HUES48 (cell line): ENCODE results near the gene CX3CL1.

Experiments used
- H3K27ac ChIP-seq: one replicate; pipeline ENCODE4 v1.7.0; 2013; ENCODE audit warnings: low read depth, low read length, inconsistent platforms
- H3K27me3 ChIP-seq: 2 replicates; pipeline ENCODE4 v1.6.1; 2013; ENCODE audit warnings: mild to moderate bottlenecking, low read length; ENCODE audit not compliant: control insufficient read depth, insufficient read depth
- H3K36me3 ChIP-seq: 2 replicates; pipeline ENCODE4 v1.6.1; 2013; ENCODE audit warnings: low read length; ENCODE audit not compliant: control insufficient read depth, insufficient read depth
- H3K4me1 ChIP-seq: 2 replicates; pipeline ENCODE4 v1.6.1; 2013; ENCODE audit warnings: mild to moderate bottlenecking, low read length; ENCODE audit not compliant: control insufficient read depth, insufficient read depth
- H3K4me3 ChIP-seq: 2 replicates; pipeline ENCODE4 v1.5.1; 2013; ENCODE audit warnings: mild to moderate bottlenecking, low read depth, low read length
- H3K9ac ChIP-seq: 2 replicates; pipeline ENCODE4 v1.6.1; 2013; ENCODE audit warnings: mild to moderate bottlenecking, low read depth, low read length, moderate library complexity
- H3K9me3 ChIP-seq: 2 replicates; pipeline ENCODE4 v1.6.1; 2013; ENCODE audit warnings: low read length; ENCODE audit not compliant: control insufficient read depth, insufficient read depth

Gene CX3CL1

DNA sequence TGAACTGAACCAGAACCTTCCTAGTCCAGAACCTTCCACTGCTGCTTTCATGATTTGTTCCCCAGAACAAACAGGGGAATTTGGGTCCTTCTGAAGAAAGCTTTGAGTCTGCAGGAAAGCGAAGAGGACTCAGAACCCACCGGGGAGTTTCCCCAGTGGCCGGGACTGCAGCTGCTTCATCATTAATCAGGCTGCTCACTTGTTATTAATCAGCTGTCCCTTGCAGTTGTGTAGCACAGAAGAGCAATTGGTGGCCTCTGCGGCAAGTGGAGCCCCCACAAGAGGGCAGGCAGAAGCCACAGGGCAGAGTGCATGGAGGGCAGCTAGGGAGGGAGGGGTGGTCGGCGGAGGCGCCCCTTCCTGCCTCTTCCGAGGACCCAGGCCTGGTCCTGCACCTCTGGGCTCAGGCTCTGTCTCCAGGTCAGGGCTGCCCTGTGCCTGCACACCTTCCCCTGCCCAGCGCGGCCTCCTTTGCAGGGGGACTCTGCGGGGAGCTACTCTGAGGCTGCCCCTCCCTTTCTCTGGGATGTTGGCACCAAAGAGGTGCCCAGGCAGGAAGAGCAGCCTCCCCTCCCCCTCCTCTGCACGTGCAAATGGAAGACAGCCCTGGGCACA is 39.2 kb downstream of the CX3CL1 start:
- no peak overlapping the region for H3K4me3 ChIP-seq
- no peaks in the 10 kb centered on the region for H3K9me3 ChIP-seq
- no peaks in the 10 kb centered on the region for H3K4me1 ChIP-seq
- H3K27me3 ChIP-seq: no peaks in the 10 kb centered on the region
- no peak overlapping the region for H3K9ac ChIP-seq
- no peak overlapping the region for H3K27ac ChIP-seq
- no peaks in the 10 kb centered on the region for H3K36me3 ChIP-seq

DNA sequence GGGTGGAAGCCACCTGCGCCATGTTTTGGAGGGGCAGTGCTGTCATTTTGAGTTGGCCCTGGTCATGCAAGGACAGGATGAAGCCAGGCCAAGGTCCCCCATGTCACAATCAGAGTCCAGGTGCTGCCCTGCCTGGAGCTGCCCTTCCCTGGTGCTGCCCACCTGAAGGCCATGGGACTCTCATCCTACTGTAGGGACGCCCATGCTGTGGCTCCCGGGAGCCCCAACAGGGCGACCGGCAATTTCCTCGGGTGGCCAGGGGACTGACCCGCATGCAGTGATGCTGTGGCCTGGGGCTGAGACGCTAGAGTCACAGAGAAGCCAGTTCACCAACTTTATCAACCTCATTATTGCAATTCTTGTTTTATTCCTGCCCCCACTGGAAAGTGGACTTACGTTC is 40.3 kb downstream of the CX3CL1 start:
- no peak overlapping the region for H3K27ac ChIP-seq
- H3K4me1 ChIP-seq: no peaks in the 10 kb centered on the region
- H3K9ac ChIP-seq: no peak overlapping the region
- no peak overlapping the region for H3K4me3 ChIP-seq
- H3K9me3 ChIP-seq: no peaks in the 10 kb centered on the region
- no peaks in the 10 kb centered on the region for H3K36me3 ChIP-seq
- H3K27me3 ChIP-seq: no peaks in the 10 kb centered on the region

DNA sequence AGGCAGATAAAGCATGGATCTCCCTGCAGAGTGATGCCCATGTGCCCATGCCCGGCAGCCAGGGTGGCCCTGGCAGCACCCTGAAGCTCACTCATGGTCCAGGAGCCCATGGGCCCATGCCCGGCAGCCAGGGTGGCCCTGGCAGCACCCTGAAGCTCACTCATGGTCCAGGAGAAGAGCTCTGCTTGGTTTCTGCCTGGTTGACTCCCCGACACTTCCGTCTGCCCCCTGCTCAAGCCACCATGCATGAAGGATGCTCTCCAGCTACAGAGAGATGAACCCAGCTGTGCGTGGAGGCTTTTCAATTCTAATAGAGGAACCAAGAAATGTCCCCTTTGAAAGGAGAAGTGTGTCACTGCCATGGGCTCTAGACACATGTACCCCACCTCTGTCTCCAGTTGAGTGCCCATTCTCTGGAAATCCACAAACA is 41.0 kb downstream of the CX3CL1 start:
- Histone ChIP-seq H3K36me3 (no peaks in the 10 kb centered on the region), H3K27ac (no peak overlapping the region), H3K9ac (no peak overlapping the region), H3K9me3 (no peaks in the 10 kb centered on the region), H3K4me3 (no peak overlapping the region), H3K27me3 (no peaks in the 10 kb centered on the region), H3K4me1 (no peaks in the 10 kb centered on the region)

DNA sequence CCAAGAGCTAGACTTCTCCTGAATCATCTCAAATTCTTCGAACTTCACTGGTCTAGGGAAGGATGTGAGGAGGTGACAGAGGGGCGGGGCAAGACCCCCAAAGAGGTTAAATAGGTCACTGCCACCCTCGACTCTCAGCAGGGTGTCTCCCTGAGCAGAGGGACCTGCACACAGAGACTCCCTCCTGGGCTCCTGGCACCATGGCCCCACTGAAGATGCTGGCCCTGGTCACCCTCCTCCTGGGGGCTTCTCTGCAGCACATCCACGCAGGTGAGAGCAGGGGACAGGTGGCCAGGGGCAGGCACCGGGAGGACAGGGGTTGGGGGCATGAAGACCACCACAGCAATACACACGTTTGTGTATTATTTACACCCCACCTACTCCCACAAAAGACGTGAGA is 41.4 kb downstream of the CX3CL1 start:
- Histone ChIP-seq H3K9me3 (no peaks in the 10 kb centered on the region), H3K9ac (no peak overlapping the region), H3K36me3 (no peaks in the 10 kb centered on the region), H3K4me1 (no peaks in the 10 kb centered on the region), H3K27me3 (no peaks in the 10 kb centered on the region), H3K27ac (no peak overlapping the region), H3K4me3 (no peak overlapping the region)

DNA sequence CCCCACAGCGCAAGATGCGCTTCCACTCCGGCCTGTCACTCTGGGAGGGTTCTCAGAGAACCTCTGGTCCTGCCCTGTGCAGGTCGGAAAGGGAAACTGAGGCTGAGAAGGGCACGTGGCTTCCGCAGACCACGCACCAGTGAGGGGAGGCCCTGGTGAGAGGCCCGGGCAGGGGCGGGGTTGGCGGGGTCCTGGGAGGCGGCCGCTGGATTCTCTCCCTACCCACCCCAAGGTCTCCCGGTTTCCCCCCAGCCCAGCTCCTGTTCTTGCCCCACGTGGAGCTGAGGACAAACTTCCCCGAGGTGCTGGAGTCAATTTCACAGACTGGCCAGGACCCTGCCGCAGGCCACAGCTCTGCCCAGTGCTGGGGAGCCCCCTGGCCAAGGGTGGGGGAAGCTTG is 43.8 kb downstream of the CX3CL1 start:
- Histone ChIP-seq H3K4me1 (no peaks in the 10 kb centered on the region), H3K27ac (no peak overlapping the region), H3K27me3 (no peaks in the 10 kb centered on the region), H3K9me3 (no peaks in the 10 kb centered on the region), H3K36me3 (no peaks in the 10 kb centered on the region), H3K9ac (0 out of 2 replicates have a peak overlapping the region, but pooled peaks have one; percentile 53), H3K4me3 (no peak overlapping the region)

DNA sequence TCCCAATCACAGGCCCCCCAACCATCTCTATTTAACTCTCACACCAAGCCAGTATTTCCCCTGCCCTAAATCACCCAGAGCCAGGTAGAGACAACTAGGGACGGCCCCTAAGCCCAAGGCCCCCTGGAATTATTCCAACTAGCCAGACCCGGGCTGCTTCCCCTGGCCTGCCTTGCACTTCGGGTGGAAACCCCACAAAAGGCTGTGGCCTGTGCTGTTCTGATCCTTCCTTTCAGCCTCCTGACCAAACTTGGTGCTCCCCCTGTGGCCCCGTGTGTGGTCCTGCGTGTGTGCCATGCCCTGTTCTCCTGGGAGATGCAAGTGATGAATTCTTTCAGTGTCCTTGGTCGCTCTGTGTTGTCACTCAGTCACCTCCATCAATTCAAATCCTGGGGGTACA is 47.2 kb downstream of the CX3CL1 start:
- H3K4me3 ChIP-seq: no peak overlapping the region
- no peaks in the 10 kb centered on the region for H3K27me3 ChIP-seq
- no peaks in the 10 kb centered on the region for H3K9me3 ChIP-seq
- H3K9ac ChIP-seq: no peak overlapping the region
- H3K4me1 ChIP-seq: no peaks in the 10 kb centered on the region
- H3K36me3 ChIP-seq: no peaks in the 10 kb centered on the region
- no peak overlapping the region for H3K27ac ChIP-seq

DNA sequence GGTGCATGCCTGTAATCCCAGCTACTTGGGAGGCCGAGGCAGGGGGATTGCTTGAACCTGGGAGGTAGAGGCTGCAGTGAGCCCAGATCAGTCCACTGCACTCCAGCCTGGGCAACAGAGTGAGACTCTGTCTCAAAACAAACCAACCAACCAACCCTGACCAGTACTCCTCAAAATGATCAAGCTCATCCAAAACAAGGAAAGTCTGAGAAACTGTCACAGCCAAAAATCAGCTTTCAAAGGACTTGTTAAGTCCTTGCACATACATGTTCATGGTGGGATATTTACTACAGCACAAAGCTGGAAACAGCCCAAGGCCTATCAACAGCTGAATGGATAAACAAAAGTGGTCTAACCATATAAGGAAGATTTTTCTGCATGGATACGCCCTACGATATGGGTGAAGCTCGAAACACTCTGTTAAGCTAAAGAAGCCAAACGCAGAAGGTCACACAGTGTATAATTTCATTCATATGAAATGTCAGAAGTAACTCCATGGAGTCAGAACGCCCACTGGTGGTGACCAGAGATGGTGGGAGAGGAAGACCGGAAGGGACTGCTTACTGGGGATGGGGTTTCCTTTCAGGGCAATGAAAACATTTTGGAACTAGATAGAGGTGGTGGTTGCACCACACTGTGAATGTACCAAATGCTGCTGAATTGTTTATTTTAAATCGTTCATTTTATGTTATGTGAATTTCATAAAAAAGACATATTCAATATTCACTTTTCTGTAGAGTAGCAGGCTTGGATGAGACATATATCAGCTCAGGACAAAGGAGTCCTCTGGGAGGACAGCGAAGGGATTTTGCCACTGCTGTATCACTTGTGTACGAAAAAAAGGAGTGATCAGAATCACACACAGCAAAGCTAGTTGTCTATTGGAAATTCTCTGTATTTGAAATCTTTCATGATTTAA is 50.0 kb downstream of the CX3CL1 start:
- Histone ChIP-seq H3K9ac (no peak overlapping the region), H3K4me3 (no peak overlapping the region), H3K27me3 (no peaks in the 10 kb centered on the region), H3K27ac (no peak overlapping the region), H3K36me3 (0 out of 2 replicates have a peak, but pooled peaks cover 3% of the 10 kb centered on the region), H3K4me1 (no peaks in the 10 kb centered on the region), H3K9me3 (no peaks in the 10 kb centered on the region)

DNA sequence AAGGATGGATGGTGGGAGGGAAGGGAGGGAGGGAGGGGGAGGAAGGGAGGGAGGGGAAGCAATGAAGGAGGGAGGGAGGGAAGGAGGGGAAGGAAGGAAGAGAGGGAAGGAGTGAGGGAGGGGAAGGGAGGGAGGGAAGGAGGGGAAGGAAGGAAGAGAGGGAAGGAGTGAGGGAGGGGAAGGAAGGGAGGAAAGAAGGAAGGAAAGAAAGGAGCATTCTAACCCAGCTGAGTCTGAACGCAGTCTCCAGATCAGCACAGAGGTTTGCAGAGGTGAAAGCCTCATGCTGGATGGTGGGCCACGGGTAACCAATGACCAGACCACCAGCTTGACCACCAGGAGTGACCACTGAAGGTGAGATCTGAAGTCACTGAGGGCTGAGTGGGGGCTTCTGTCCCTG is 50.9 kb downstream of the CX3CL1 start:
- peaks cover 12% of the 10 kb centered on the region for H3K36me3 ChIP-seq
- H3K4me1 ChIP-seq: no peaks in the 10 kb centered on the region
- no peak overlapping the region for H3K4me3 ChIP-seq
- H3K9ac ChIP-seq: no peak overlapping the region
- H3K27ac ChIP-seq: no peak overlapping the region
- H3K27me3 ChIP-seq: no peaks in the 10 kb centered on the region
- no peaks in the 10 kb centered on the region for H3K9me3 ChIP-seq

DNA sequence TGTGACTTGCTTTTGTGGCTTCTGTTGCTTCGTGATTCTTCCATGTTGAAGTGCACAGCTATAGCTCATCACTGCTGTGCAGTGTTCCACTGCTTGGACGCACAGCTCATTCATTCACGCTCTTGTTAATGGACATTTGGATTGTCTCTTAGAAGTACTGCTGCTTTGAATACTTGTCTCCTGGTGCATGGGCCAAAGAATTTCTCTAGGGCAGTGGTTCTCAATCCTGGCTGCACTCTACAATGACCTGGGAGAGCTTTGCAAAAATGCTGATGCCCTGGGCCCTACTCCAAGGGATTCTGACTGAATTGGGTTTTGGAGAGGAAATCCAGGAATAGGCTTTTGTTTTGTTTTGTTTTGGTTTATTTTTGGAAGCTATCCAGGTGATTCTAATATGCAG is 52.3 kb downstream of the CX3CL1 start:
- Histone ChIP-seq H3K36me3 (peaks cover 24% of the 10 kb centered on the region), H3K27ac (no peak overlapping the region), H3K9me3 (no peaks in the 10 kb centered on the region), H3K27me3 (no peaks in the 10 kb centered on the region), H3K4me3 (no peak overlapping the region), H3K9ac (no peak overlapping the region), H3K4me1 (no peaks in the 10 kb centered on the region)

DNA sequence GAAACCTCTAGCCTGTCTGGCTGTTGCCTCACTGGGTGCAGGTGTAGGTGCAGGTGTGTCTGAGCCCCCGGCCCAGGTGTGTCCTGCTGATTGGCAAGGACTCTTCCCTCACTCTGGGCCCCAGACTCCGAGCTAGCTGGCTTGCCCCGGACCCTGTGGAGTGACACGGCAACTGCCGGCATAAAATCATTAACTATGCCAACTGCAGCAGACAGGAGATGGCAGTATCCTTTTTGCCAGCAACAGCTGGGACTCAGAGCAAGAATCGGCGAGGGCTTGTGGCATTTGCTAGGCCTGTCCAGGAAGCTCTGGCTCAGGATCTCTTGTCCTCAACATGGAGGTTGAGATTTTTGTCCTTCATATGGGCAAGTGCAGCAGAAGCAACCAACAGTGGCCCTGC is 54.1 kb downstream of the CX3CL1 start:
- no peak overlapping the region for H3K27ac ChIP-seq

DNA sequence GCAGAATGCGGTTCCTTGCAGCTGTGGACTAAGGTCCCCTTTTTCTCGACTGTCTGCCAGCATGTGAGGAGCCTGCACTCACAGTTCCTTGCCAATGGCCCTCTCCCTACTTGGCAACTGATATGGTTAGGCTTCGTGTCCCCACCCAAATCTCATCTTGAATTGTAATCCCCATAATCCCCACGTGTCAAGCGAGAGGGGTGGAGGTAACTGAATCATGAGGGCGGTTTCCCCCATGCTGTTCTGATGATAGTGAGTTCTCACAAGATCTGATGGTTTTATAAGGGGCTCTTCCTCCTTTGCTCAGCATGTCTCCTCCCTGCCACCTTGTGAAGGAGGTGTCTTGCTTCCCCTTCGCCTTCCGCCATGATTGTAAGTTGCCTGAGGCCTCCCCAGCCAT is 55.0 kb downstream of the CX3CL1 start:
- Histone ChIP-seq H3K9ac (no peak overlapping the region), H3K27me3 (no peaks in the 10 kb centered on the region), H3K27ac (no peak overlapping the region), H3K9me3 (no peaks in the 10 kb centered on the region), H3K4me1 (no peaks in the 10 kb centered on the region), H3K36me3 (peaks cover 50% of the 10 kb centered on the region), H3K4me3 (no peak overlapping the region)

More for the DNA sequence above, 54.1 kb downstream of the CX3CL1 start:
- H3K36me3 ChIP-seq: peaks cover 40% of the 10 kb centered on the region
- H3K9me3 ChIP-seq: no peaks in the 10 kb centered on the region
- no peak overlapping the region for H3K9ac ChIP-seq
- H3K27me3 ChIP-seq: no peaks in the 10 kb centered on the region
- H3K4me3 ChIP-seq: no peak overlapping the region
- H3K4me1 ChIP-seq: no peaks in the 10 kb centered on the region
